Ovary (tissue), 9 donors: ENCODE data around the gene RALGPS1. TPM values are rescaled to one million over a fixed set of nuclear protein-coding genes. Genes with fewer than 3 reads are reported as not detected.

ENCODE experiments used
- DNase-seq, 5 donors: peaks; one replicate each; pipeline ENCODE4 v3.0.0-alpha.2; 2019 to 2020
- H3K27ac ChIP-seq, 2 donors: fragments of 200-600 bp; one replicate each; pipeline versions ENCODE4 v1.5.1 to v1.8.0; 2019 to 2022
- H3K27me3 ChIP-seq: fragments of 200-600 bp; one replicate; pipeline ENCODE4 v1.8.0; 2022
- H3K36me3 ChIP-seq: fragments of 200-600 bp; sonication (generic); one replicate; pipeline ENCODE4 v1.5.1; 2019
- H3K4me1 ChIP-seq: one replicate; pipeline ENCODE4 v1.8.1; 2013; ENCODE audit warnings: mild to moderate bottlenecking, moderate library complexity; ENCODE audit not compliant: insufficient read depth
- H3K4me3 ChIP-seq: fragments of 200-600 bp; sonication (generic); one replicate; pipeline ENCODE4 v1.5.1; 2017
- H3K9me3 ChIP-seq, 2 donors: fragments of 200-600 bp in 1 of 2; sonication (generic) in 1 of 2; one replicate each; pipeline versions ENCODE4 v1.5.1 to v1.8.1; 2013 to 2019; ENCODE audit warnings: mild to moderate bottlenecking in 1 of 2, moderate library complexity in 1 of 2
- EP300 ChIP-seq: sonication (generic); formaldehyde crosslinking; IDR thresholded peaks from one replicate; pipeline ENCODE4 v1.6.1; 2017; ENCODE audit warnings: antibody characterized with exemption
- POLR2A ChIP-seq: fragments of 450-650 bp; IDR thresholded peaks from one replicate; pipeline ENCODE4 v1.6.1; 2017; ENCODE audit warnings: antibody characterized with exemption, mild to moderate bottlenecking, moderate library complexity
- WGBS, 3 donors: extraction: QIAGEN DNeasy Blood & Tissue Kit in 1 of 3; methylation state at CpG; one replicate each; pipeline versions ENCODE4 v1.1.5 to v1.1.7; 2013 to 2017; 5-methylcytosine and 5-hydroxymethylcytosine counted together
- intact Hi-C, 4 donors: fragments of 100-400 bp; cut with DNase I; formaldehyde crosslinking; loops; one replicate each; pipeline versions ENCODE4 v1.11.0 to v1.15.1; 2022 to 2023
- polyA plus RNA-seq, 2 donors: library from polyadenylated mRNA; stranded (reverse); fragments of 200-250 nt in 1 of 2; fragments of 350-450 nt in 1 of 2; fragmentation: Illumina TruSeq in 1 of 2; extraction: RNeasy Lipid Tissue Mini Kit (QIAGEN cat#74804) in 1 of 2; gene quantifications; one replicate each; pipeline ENCODE4 v1.2.3, GENCODE V29; 2013 to 2014
- total RNA-seq, 7 donors: library from RNA; depleted of rRNA in 2 of 7; stranded (reverse); fragments of >200 nt in 2 of 7; fragmentation: NEBNext Ultra II Directional in 3 of 7; extraction: Animal tissue kit (Norgen Biotek cat#: 25700) in 3 of 7; gene quantifications; one replicate each; pipeline versions ENCODE4 v1.1.0 to v1.2.4, GENCODE V29; 2016 to 2023
- TF ChIP-seq, protein P1 (sequence below), 3 donors: fragments of 450-650 bp in 2 of 3; fragments of 200-600 bp in 1 of 3; IDR thresholded peaks; one replicate each; pipeline versions ENCODE4 v1.5.1 to v1.8.0; 2016 to 2022; ENCODE audit warnings: antibody characterized with exemption in 3 of 3, mild to moderate bottlenecking in 1 of 3
- donor health status: DM: no; HTN: no; CAD: no; lungs with moderate emphysema.
- donor health status: DM: no; HTN: no; CAD: no.
- donor health status: Bipolar disorder and iron deficiency.
- donor health status: DM: yes; HTN: yes; CAD: no.
- donor health status: DM: no; HTN: no; CAD: no.
- donor health status: DM: yes; HTN: yes; CAD: no.

Gene RALGPS1
- total and polyA plus RNA-seq, 9 donors: 2.3 to 13.1 (median 6.9) TPM

- no peak for DNase-seq
- H3K4me1 ChIP-seq: no peaks in the 10 kb centered on the region
- no peak overlapping the region for H3K4me3 ChIP-seq
- intact Hi-C loops: no loop called here
- H3K27ac ChIP-seq: no peak overlapping the region
- 94 to 96% (median 95%) methylated on average over 9 of the region's 9 CpGs for WGBS, 3 donors
- no peaks in the 10 kb centered on the region for H3K27me3 ChIP-seq
- H3K9me3 ChIP-seq: no peaks in the 10 kb centered on the region
- no peaks in the 10 kb centered on the region for H3K36me3 ChIP-seq
- TF ChIP-seq POLR2A (no peak), EP300 (no peak)
- TF ChIP-seq, protein P1, sequence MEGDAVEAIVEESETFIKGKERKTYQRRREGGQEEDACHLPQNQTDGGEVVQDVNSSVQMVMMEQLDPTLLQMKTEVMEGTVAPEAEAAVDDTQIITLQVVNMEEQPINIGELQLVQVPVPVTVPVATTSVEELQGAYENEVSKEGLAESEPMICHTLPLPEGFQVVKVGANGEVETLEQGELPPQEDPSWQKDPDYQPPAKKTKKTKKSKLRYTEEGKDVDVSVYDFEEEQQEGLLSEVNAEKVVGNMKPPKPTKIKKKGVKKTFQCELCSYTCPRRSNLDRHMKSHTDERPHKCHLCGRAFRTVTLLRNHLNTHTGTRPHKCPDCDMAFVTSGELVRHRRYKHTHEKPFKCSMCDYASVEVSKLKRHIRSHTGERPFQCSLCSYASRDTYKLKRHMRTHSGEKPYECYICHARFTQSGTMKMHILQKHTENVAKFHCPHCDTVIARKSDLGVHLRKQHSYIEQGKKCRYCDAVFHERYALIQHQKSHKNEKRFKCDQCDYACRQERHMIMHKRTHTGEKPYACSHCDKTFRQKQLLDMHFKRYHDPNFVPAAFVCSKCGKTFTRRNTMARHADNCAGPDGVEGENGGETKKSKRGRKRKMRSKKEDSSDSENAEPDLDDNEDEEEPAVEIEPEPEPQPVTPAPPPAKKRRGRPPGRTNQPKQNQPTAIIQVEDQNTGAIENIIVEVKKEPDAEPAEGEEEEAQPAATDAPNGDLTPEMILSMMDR (IDR thresholded peaks at IDR 0.05): no peak
These were observed 348.7 kb downstream of the RALGPS1 start for GRCh38 chr9:127263237-127263636.

GRCh38 chr9:127263664-127264063 lies 349.1 kb downstream of the RALGPS1 start:
- Histone ChIP-seq H3K9me3 (no peaks in the 10 kb centered on the region), H3K4me1 (no peaks in the 10 kb centered on the region), H3K36me3 (no peaks in the 10 kb centered on the region), H3K27ac (no peak overlapping the region), H3K27me3 (no peaks in the 10 kb centered on the region), H3K4me3 (no peak overlapping the region)
- no peak for DNase-seq
- intact Hi-C loops: no loop called here
- TF ChIP-seq, protein P1 (IDR thresholded peaks at IDR 0.05): no peak
- TF ChIP-seq POLR2A (no peak), EP300 (no peak)

DNA sequence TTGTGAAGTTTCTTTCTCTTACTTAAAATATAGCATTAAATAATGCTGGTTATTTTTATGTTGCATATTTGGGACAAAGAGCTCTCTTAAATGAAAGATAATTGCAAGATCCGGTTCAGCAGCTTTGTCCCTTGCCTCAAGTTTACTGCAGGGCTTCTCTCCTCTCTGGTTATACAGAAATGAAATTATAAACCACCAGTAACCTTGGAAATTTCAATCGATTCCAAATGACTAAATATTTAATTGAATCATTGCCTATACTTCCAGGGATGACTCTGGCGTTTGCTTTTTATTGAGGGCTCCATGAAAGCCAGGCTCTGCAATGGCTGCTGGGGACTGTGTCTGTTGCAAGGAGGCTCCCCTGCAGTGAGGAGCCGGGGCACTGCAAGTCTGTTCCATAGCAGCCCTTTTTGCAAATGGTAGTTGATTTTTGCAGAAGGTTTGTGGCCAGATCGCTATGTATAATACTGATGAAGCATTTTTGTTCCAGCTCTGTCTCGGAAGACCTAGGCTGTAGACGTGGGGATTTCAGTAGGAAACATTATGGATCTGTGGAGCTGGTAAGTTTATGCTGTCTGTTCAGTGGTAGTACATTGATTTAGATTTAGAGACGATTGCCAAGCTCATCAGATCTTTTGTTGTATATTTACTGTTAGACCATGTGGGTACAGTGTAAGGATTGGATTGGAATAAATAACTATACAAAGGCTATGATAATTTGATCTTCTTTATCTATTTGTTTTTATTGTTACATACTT lies 350.1 kb downstream of the RALGPS1 start, which contains the start of gene GARNL3:
TSS of gene GARNL3 (plus strand) at position 313 of the 758 bp plus-strand sequence. CDS start at position 417, 104 bp downstream.
- Histone ChIP-seq H3K27ac (no peak within 1 kb of the TSS), H3K4me3 (no peak within 1 kb of the TSS), H3K9me3 (no peaks in the 10 kb centered on the region), H3K4me1 (no peaks in the 10 kb centered on the region), H3K27me3 (no peaks in the 10 kb centered on the region), H3K36me3 (no peaks in the 10 kb centered on the region)
- no peak for TF ChIP-seq EP300
- TF ChIP-seq, protein P1 (IDR thresholded peaks at IDR 0.05): no peak
- no peak for TF ChIP-seq POLR2A
- WGBS, 3 donors: 32 to 60% (median 47%) methylated on average over 8 of the region's 8 CpGs
- intact Hi-C loops: no loop called here
- no peak for DNase-seq

DNA sequence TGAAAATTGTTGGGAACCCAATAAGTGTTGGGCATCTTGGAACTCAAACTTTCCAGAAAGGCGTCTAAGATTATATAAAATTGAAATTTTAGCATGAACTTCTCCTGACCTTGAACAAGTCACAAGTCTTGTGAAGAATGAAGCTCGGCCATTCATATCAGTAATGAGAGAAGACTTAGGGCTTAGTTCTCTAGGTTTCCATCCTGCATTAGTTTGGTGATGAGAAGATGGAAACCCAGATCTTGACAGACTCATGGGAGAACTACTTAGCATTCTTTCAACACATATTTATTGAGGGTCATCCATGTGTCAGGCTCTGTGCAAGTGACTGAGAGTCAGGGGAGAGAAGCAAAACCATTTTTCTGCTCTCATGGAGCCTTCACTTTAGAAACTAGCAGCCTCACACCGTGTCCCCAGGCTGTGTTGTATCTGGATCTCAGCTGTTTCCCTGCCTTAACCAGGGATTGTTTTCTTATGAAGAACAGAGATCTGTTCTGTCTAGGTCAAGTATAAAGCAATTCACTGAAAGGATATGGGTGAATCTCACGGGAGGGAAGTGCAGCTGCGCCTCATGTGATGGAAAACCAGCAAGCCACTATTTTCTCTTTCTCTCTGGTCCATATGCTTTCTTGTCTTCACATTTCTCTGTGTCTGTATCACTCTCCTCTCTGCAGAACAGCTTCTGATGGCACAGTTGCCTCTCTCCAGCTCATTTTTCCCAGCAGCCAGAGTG lies 353.4 kb downstream of the RALGPS1 start:
- WGBS, 3 donors: 57 to 68% (median 67%) methylated on average over 5 of the region's 5 CpGs
- H3K27ac ChIP-seq: no peak overlapping the region

More for the DNA sequence above, 353.4 kb downstream of the RALGPS1 start:
- TF ChIP-seq, protein P1 (IDR thresholded peaks at IDR 0.05): no peak
- Histone ChIP-seq H3K9me3 (no peaks in the 10 kb centered on the region), H3K27me3 (no peaks in the 10 kb centered on the region), H3K4me3 (no peak overlapping the region), H3K4me1 (no peaks in the 10 kb centered on the region), H3K36me3 (no peaks in the 10 kb centered on the region)
- intact Hi-C loops: no loop called here
- no peak for DNase-seq
